Muscle of back (tissue), 11 donors: ENCODE data around the gene HNMT. TPM values are rescaled to one million over a fixed set of nuclear protein-coding genes. Genes with fewer than 3 reads are reported as not detected.
"Not testable (repeated sequence)": the region's sequence is repeated elsewhere in the genome, so short reads cannot be mapped to it uniquely, and the experiment has no call there.

Experiments used
- DNase-seq, 3 donors: peaks; one replicate each; pipeline versions ENCODE4 v3.0.0 to v3.0.0-alpha.2; 2013
- polyA plus RNA-seq, 10 donors: library from polyadenylated mRNA; unstranded; fragments of 120-200 nt; gene quantifications; one replicate each; pipeline ENCODE4 v1.2.1, GENCODE V29; 2013; ENCODE audit not compliant: insufficient read length in 10 of 10

The HNMT gene
- polyA plus RNA-seq, 10 donors = 19.5 to 27.8 (median 22.6) TPM

GRCh38 chr2:137969876-137970275 lies 5.6 kb downstream of the HNMT start:
- DNase-seq = no peak

GRCh38 chr2:137971259-137971658 lies 7.0 kb downstream of the HNMT start:
- DNase-seq = not testable (repeated sequence)

- DNase-seq = no peak
Observed at GRCh38 chr2:137973280-137973679, 9.0 kb downstream of the HNMT start.

DNA sequence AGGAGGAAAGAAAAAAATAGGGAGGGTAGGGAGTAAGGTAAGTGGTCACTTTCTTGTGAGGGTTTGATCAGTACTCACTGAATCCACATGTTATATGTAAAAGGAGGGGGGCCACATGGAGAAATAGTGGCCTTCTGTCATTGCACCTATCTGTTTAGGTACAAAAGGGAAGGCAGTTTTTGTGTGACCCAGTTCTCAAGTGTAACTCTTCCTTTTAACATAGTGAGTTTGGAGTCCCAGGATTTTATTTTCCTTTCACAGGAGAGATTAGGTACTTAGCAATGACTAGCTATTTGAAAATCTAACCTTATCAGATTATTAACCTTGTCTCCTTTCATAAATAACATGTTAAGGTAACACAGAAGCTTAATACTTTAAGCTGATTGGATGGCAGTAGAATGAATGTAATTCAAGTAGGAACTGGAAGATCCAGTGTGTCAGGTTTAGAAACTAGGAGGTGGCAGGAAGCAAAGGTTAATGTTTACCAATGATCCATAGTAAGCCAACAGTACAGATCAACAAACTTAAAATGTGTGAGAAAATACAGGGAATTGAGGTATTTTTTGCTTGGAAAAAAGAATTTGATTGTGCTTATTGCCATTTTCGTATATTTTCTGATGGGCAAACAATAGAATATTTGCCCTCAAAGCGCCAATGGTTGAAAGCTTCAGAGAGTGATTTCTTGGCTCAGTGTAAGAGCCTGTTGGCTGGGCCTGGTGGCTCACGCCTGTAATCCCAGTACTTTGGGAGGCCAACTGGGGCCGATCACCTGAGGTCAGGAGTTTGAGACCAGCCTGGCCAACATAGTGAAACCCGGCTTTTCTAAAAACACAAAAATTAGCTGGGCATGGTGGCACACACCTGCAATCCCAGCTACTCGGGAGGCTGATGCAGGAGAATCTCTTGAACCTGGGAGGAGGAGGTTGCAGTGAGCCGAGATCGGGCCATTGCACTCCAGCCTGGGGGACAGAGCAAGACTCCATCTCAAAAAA lies 11.3 kb downstream of the HNMT start:
- DNase-seq = no peak

GRCh38 chr2:137976274-137976673 lies 12.0 kb downstream of the HNMT start:
- DNase-seq = no peak

- no peak for DNase-seq
Observed at GRCh38 chr2:137977790-137978189, 13.5 kb downstream of the HNMT start.

GRCh38 chr2:137980459-137980858 lies 16.2 kb downstream of the HNMT start:
- no peak for DNase-seq

GRCh38 chr2:137981112-137981656 lies 16.9 kb downstream of the HNMT start:
- DNase-seq = no peak

- peak in 1 of 3 donors; percentile 26 for DNase-seq
Observed at GRCh38 chr2:137983581-137983980, 19.3 kb downstream of the HNMT start.

- no peak for DNase-seq
Observed at GRCh38 chr2:137986268-137986667, 22.0 kb downstream of the HNMT start.

GRCh38 chr2:137987011-137987410 lies 22.7 kb downstream of the HNMT start:
- peak in 1 of 3 donors; percentile 17 for DNase-seq

DNA sequence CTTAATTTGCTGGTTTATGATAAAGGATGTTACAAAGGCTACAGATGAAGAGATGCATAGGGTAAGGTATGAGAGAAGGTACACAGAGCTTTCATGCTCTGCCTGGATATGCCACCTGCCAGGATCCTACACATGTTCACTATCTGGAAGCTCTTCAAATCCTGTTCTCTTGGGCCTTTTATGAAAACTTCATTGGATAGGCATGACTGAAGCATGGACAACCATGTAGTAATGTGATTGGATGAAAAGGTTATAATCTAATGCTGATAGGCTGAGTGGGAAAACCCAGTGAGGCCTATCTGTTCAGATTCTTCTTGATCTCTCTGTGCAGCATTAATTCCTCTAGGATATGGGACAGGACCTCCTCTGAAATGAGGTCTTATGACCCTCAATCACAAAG lies 26.8 kb downstream of the HNMT start:
- DNase-seq = no peak

DNA sequence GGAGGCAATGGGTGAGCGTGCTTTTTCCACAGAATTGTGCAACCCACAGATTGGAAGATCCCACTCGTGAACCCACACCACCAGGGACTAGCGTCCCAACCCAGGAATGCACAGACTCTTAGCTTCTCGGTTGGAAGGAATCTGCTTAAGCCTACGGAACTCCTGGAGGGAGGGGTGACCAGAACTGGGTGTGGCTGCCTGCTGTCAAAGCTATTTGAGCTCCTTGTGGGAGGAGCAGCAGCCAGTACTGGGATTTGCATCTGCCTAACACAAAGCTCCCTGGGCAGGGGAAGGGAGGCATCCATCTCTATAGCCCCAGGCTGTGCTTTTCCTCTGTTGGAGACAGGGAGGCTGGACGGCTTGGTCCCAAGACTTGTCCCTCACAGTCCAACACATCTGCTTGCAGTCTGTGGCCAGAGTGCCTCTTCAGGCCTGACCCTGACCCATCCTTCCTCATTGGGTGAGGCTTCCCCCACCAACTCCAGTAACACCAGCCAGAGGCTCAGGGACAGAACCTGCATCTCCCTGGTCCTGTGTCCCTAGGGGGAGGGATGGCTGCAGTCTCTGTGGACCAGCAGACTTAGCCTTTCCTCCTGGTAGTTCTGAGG lies 27.9 kb downstream of the HNMT start:
- DNase-seq = no peak

GRCh38 chr2:137993715-137994476 lies 29.6 kb downstream of the HNMT start:
- DNase-seq = not testable (repeated sequence)

DNA sequence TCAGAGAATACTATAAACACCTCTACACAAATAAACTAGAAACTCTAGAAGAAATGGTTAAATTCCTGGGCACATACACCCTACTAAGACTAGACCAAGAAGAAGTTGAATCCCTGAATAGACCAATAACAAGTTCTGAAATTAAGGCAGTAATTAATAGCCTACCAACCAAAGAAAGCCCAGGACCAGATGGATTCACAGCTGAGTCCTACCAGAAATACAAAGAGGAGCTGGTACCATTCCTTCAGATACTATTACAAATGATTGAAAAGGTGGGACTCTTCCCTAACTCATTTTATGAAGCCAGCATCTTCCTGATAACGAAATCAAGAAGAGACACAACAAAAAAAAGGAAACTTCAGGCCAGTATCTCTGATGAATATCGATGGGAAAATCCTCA lies 31.1 kb downstream of the HNMT start:
- DNase-seq = not testable (repeated sequence)

GRCh38 chr2:137996158-137996557 lies 31.9 kb downstream of the HNMT start:
- DNase-seq = not testable (repeated sequence)

GRCh38 chr2:137997733-137998132 lies 33.5 kb downstream of the HNMT start:
- no peak for DNase-seq

- no peak for DNase-seq
Observed at GRCh38 chr2:137998503-137998902, 34.2 kb downstream of the HNMT start.

DNA sequence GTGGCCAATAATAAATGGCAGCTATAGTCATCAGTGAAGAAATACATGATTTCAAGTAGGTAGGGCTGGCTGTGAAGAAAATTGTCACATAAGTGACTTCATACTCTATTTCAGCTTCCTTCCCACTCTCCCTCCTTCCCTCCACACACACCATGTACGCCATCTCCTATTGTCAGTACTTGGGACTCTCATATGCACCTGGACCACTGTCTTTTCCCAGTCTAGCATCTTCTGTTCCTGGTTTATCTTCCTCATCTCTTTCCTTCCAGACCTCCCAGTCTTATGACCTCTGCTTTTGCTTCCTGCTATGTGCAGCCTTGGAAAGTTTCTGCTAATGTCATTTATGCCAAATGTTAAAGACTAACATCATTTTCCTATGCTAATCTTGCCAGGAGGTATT lies 35.0 kb downstream of the HNMT start:
- DNase-seq = no peak

DNA sequence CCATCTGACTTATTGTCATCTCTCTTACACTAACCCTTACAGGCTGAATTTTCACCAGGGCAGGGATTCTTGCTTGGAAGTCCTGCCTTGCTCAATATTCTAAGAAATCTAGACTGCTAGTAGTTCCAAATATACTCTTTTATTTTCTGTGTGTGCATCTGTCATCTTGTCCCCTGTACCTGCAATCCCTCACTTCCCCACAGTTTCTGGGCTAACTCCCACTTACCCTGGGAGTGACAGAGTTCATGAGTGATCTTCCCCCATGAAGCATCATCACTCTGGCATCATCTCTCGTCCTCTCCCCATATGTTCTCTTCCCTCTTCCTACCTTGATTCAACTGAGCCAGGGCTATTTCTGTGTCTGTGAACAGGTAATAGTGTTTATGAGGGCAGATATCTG lies 35.7 kb downstream of the HNMT start:
- DNase-seq = no peak

GRCh38 chr2:138000796-138001195 lies 36.5 kb downstream of the HNMT start:
- DNase-seq = no peak

DNA sequence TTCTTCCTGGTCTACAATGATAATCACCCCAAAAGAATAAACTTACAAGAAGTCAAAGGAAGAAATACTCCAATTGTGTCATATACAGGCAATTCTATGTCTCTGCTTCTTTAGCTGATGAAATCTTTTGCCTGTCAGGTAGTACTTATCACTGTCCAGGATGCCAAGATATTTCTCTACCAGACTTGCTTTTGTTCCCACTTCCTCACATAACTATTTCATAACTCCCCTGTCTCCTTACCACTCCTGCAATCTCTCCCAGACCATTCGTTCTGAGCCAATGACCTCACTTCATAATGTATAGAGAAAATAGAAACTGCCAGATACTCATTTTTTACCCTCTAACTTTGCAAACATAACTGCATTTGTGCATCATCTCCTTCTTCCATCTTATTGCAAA lies 39.1 kb downstream of the HNMT start:
- DNase-seq = no peak
